Kidney epithelial cell (primary cell): ENCODE data around the gene LYPD4. TPM values are rescaled to one million over a fixed set of nuclear protein-coding genes. Genes with fewer than 3 reads are reported as not detected.
A peak's percentile ranks its signal among the peaks of the same experiment; 100 is the strongest.

Experiments
- DNase-seq: peaks from one replicate; pipeline ENCODE4 v3.0.0-alpha.2; 2010; ENCODE audit warnings: low read depth
- H3K27me3 ChIP-seq: 2 replicates; pipeline ENCODE4 v1.6.0; 2011; ENCODE audit warnings: low read length; ENCODE audit not compliant: control insufficient read depth, insufficient read depth
- H3K36me3 ChIP-seq: 2 replicates; pipeline ENCODE4 v1.5.1; 2011; ENCODE audit warnings: low read length; ENCODE audit not compliant: control insufficient read depth, insufficient read depth
- H3K4me3 ChIP-seq: 2 replicates; pipeline ENCODE4 v1.5.1; 2011; ENCODE audit warnings: low read depth, mild to moderate bottlenecking, control low read depth, low read length
- total RNA-seq: library from RNA; depleted of rRNA; stranded (reverse); fragments of >200 nt; gene quantifications from 2 replicates; pipeline ENCODE4 v1.2.3, GENCODE V29; 2015
- TF ChIP-seq, protein P1 (sequence below): IDR thresholded peaks from 2 replicates; pipeline ENCODE4 v1.5.1; 2011; ENCODE audit warnings: mild to moderate bottlenecking, moderate library complexity, low read length, control low read depth, inconsistent platforms; ENCODE audit not compliant: insufficient read depth, poor library complexity, severe bottlenecking

Gene LYPD4
- total RNA-seq, 1 donor from 2014 or later: not detected

DNA sequence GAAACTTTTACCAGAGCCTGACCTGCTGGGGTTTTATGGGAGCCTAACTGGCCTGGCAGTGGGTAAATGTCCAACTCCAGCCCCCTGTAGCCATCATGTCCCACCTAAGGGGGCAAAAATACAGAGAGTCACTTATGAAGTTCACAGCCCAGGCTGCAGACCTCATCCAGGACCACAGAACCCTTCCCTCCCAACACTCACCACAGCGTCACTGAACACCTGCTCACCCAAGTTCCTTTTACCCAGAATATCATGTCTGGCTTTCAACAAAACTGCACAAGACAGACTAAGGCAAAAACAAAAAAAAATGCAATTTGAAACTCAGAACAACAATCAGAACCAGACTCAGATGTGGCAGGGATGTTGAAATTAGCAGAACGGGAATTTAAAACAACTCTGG lies 41.7 kb downstream of the LYPD4 start:
- no peaks in the 10 kb centered on the region for H3K27me3 ChIP-seq
- H3K36me3 ChIP-seq: no peaks in the 10 kb centered on the region
- TF ChIP-seq, protein P1, sequence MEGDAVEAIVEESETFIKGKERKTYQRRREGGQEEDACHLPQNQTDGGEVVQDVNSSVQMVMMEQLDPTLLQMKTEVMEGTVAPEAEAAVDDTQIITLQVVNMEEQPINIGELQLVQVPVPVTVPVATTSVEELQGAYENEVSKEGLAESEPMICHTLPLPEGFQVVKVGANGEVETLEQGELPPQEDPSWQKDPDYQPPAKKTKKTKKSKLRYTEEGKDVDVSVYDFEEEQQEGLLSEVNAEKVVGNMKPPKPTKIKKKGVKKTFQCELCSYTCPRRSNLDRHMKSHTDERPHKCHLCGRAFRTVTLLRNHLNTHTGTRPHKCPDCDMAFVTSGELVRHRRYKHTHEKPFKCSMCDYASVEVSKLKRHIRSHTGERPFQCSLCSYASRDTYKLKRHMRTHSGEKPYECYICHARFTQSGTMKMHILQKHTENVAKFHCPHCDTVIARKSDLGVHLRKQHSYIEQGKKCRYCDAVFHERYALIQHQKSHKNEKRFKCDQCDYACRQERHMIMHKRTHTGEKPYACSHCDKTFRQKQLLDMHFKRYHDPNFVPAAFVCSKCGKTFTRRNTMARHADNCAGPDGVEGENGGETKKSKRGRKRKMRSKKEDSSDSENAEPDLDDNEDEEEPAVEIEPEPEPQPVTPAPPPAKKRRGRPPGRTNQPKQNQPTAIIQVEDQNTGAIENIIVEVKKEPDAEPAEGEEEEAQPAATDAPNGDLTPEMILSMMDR: no peak
- DNase-seq: no peak
- H3K4me3 ChIP-seq: no peak overlapping the region

DNA sequence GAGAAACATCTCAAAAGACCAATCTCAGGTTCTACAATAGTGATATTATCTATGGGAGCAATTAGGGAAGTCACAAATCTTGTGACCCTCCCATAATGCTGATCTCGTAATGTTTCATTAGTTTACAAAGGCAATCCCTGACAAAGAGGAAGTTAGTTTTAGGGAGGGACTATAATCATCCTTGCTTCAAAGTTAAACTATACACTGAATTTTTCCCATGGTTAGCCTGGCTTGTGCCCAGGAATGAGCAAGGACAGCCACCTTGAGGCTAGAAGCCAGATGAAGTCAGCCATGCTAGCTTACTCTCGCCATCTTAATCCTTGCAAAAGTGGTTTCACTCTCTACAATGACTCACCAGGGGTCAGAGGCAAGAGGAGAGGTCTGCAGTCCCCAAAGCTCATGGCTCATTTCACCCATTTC lies 42.7 kb downstream of the LYPD4 start:
- Histone ChIP-seq H3K4me3 (no peak overlapping the region), H3K27me3 (no peaks in the 10 kb centered on the region), H3K36me3 (no peaks in the 10 kb centered on the region)
- TF ChIP-seq, protein P1: no peak
- no peak for DNase-seq

DNA sequence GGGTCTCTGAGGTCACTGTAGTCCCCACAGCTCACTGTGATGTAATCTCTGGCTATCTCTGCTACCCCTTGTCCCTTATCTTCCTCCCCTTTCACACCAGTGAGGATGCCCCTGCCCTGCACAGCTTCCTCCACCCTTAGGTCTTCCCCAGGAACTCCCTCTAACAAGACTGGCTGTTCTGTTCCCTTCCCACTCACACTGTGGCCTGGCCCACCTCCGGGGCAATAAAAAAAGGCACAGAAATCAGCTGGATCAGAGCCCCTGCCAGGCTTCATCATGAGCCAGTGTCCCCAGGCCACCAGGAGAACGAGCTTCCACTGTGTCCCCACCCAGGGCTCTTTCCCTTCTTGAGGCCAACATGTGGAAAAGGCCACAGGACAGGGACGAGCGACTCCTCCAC lies 43.5 kb downstream of the LYPD4 start:
- H3K36me3 ChIP-seq: no peaks in the 10 kb centered on the region
- TF ChIP-seq, protein P1: no peak
- no peaks in the 10 kb centered on the region for H3K27me3 ChIP-seq

DNA sequence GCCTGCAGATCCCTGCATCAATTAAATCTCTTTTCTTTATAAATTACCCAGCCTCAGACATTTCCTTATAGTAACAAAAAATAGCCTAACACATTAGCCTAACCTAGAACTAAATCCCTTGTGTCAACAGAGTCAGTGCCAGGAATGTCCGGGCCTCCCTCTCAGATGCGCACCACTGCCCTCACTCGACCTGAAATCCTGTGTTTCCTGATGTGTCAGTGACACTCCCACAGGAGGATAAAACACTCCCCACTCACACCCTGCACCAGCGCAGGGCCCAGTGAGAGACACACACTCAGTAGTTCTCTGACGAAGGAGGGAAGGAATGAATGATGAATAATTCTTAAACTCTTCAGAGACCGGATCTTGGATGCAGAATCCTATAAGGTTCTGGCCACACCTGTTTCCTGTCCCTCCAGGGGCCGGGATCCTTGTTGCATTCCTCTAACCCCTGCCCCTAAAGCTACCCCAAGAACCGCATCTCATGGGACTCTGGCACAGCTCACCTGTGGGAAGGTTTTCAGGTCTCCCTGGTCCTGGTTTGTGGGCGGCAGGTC lies 45.0 kb downstream of the LYPD4 start:
- no peaks in the 10 kb centered on the region for H3K36me3 ChIP-seq
- peak; percentile 28 for DNase-seq
- H3K27me3 ChIP-seq: no peaks in the 10 kb centered on the region
- no peak overlapping the region for H3K4me3 ChIP-seq
- TF ChIP-seq, protein P1: no peak

More for the DNA sequence above, 43.5 kb downstream of the LYPD4 start:
- H3K4me3 ChIP-seq: no peak overlapping the region
- DNase-seq: no peak

DNA sequence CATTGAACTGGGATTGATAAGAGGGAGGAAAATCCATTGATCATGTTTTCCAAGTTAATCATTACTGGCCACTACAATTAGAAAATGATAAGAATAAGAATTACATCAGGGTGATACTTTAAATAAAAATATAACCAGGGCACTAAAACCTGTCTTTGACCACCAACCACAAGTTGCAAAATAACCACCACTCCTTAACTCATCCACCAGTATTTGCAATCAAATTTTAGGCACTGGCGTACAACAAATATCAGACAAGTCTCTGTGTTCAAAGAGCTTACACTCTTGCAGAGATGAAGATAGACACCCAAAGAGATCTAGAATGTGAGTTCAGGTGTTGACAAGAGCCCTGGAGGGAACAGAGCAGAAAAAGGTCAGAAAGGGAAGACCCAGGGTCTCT lies 47.6 kb downstream of the LYPD4 start:
- TF ChIP-seq, protein P1: no peak
- peaks cover 8% of the 10 kb centered on the region for H3K27me3 ChIP-seq

DNA sequence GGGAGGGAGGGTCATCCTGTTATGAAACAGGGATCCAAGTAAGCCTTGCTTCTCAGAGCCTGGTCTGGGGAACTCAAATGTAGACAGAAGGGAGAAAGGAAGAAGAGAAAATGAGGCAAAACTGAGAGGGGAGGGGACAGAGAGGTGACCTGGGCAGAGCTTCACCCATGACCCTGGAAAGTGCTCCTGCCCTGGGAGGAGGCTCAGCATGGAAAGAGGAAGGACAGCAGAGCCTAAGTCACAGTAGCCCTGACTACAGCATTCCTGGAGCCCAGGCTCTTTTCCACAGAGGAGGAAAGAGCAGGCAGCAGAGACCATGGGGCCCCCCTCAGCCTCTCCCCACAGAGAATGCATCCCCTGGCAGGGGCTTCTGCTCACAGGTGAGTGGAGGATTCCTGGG lies 48.1 kb downstream of the LYPD4 start, which contains the start of gene CEACAM3:
Gene CEACAM3 (plus strand): TSS at position 226 of the 400 bp plus-strand sequence. CDS start 91 bp downstream, at position 317.
- no peaks in the 10 kb centered on the region for H3K36me3 ChIP-seq
- peaks cover 8% of the 10 kb centered on the region for H3K27me3 ChIP-seq
- TF ChIP-seq, protein P1: no peak
- DNase-seq: no peak
- no peak within 1 kb of the TSS for H3K4me3 ChIP-seq

More for the DNA sequence above, 47.6 kb downstream of the LYPD4 start:
- no peak for DNase-seq
- H3K4me3 ChIP-seq: no peak overlapping the region
- H3K36me3 ChIP-seq: no peaks in the 10 kb centered on the region
